NB4 (cell line): ENCODE measurements around the gene PPP1CA.
A peak's percentile ranks its signal among the peaks of the same experiment; 100 is the strongest.

Source experiments
- DNase-seq: peaks from one replicate; pipeline ENCODE4 v3.0.0; 2010; ENCODE audit warnings: low read depth
- H3K4me3 ChIP-seq: one replicate; pipeline ENCODE4 v1.5.1; 2011; ENCODE audit warnings: mild to moderate bottlenecking, low read depth, low read length, moderate library complexity
- CTCF ChIP-seq: IDR thresholded peaks from one replicate; pipeline ENCODE4 v1.5.1; 2012; ENCODE audit warnings: low read depth, low read length
- MAX ChIP-seq: IDR thresholded peaks from 2 replicates; pipeline ENCODE4 v1.6.1; 2011; ENCODE audit warnings: low read depth, low read length
- MYC ChIP-seq: IDR thresholded peaks from 2 replicates; pipeline ENCODE4 v1.6.1; 2011; ENCODE audit warnings: low read depth, low read length
- POLR2A ChIP-seq: IDR thresholded peaks from 2 replicates; pipeline ENCODE4 v1.6.1; 2011; ENCODE audit warnings: mild to moderate bottlenecking; ENCODE audit not compliant: insufficient read length; ENCODE audit errors: extremely low read depth

The PPP1CA gene

GRCh38 chr11:67442504-67443404 lies 41.1 kb upstream of the PPP1CA start:
- no peak overlapping the region for H3K4me3 ChIP-seq
- TF ChIP-seq MYC (no peak), POLR2A (no peak), MAX (no peak), CTCF (no peak)
- DNase-seq: peak; percentile 38

- TF ChIP-seq MYC (no peak), CTCF (no peak), MAX (no peak), POLR2A (no peak)
- no peak overlapping the region for H3K4me3 ChIP-seq
- peak; percentile 40 for DNase-seq
Measured at GRCh38 chr11:67441731-67442351, 40.2 kb upstream of the PPP1CA start.

- TF ChIP-seq CTCF: no peak
- TF ChIP-seq MYC: no peak
- no peak for TF ChIP-seq MAX
- no peak for TF ChIP-seq POLR2A
- DNase-seq: peak; percentile 43
- no peak overlapping the region for H3K4me3 ChIP-seq
Measured at GRCh38 chr11:67441098-67441563, 39.5 kb upstream of the PPP1CA start.

- no peak for TF ChIP-seq MAX
- TF ChIP-seq MYC: no peak
- no peak for TF ChIP-seq POLR2A
- TF ChIP-seq CTCF: no peak
- no peak overlapping the region for H3K4me3 ChIP-seq
- DNase-seq: peak; percentile 33
Measured at GRCh38 chr11:67440229-67441097, 38.8 kb upstream of the PPP1CA start.

- peak overlapping the region; percentile 94 for H3K4me3 ChIP-seq
- TF ChIP-seq CTCF: peak; percentile 65
- TF ChIP-seq MYC: no peak
- DNase-seq: peak; percentile 79
Measured at GRCh38 chr11:67439321-67440228, 37.9 kb upstream of the PPP1CA start.
